SH-SY5Y (cell line): ENCODE measurements around the gene FAM20B.

Experiments
- GATA2 ChIP-seq: IDR thresholded peaks from 2 replicates; pipeline ENCODE4 v1.6.1; 2011; ENCODE audit warnings: mild to moderate bottlenecking, low read depth, low read length
- GATA3 ChIP-seq: IDR thresholded peaks from 2 replicates; pipeline ENCODE4 v1.6.1; 2011; ENCODE audit warnings: low read depth, mild to moderate bottlenecking, low read length, moderate library complexity

DNA sequence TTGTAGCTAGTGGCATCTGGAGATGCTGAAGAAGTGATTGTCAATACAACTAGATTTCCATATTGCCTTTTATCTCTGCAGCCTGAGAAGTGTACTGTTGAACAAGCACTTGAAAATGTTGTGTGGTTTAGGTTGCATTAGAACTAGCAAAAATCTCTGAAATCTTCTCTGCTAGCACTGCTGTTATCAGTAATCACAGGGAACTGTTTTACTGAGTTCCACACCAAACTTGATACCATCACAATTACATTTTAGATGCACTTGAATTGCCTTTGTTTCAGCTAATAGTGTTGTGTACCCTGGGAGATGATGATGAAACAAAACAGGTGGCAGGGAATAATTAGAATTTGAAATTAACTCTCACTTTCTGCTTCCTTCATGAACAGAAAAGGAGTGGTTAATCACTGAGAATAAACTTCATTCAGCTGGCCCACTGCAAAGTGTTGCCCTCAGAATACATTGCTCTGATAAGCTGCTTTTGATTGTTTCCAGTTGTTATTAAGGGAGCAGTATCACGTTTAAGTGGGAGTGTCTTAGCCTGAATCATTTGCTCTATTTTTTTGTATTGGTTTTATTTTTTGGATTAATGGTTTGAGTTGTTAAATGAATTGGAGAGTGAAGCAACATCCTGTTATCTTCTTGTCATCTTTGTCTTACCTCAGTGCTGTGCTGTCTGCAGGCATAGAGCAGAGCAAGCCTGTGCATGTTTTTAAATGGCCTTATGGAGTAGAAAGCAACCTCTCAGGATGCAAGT, 13.0 kb downstream of the FAM20B start:
- TF ChIP-seq GATA3 (peak; percentile 96), GATA2 (peak; percentile 86)
